ENCODE results near the gene WDR4.
"Not testable (repeated sequence)": the region's sequence is repeated elsewhere in the genome, so short reads cannot be mapped to it uniquely, and the experiment has no call there.

WDR4 gene

DNA sequence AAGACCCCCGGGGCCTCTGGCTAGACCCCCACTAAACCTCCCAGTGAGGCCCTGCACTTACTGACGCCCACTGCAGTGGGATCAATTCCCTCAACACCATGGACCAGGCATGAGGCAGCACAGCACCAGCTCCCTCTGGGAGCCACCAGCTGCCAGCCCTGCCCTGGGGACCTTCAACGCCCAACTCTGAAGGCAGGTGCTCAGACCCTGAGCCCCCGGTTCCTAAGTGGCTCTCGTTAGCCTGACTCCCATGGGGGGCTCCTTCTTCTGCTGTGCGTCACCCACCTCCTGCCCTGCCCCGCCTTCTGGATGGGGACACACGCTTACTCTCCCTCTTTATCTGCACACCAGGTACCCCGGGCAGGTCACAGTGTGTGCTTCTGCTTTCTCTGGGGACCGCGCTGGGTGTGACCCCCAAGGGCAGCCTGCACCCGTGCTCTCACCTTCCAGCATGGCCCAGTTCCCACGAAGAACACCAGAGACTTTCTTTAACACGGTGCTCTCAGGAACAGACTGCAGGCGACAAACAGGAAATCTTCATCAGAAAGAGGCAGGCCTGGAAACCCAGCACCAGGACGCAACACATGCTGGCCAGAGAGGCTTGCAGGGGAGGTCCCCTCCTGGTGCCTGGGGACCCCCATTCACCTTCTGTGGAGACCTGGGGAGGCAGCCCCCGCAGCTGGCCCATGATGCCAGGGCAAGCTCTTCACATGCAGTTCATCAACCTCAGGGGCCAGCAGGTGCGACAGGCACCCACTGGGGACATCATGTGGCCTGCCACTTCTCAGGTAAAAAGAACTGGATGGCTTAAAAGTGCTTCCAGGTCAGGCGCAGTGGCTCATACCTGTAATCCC, 27.3 kb downstream of the WDR4 start:
- DNase-seq = no peak

DNA sequence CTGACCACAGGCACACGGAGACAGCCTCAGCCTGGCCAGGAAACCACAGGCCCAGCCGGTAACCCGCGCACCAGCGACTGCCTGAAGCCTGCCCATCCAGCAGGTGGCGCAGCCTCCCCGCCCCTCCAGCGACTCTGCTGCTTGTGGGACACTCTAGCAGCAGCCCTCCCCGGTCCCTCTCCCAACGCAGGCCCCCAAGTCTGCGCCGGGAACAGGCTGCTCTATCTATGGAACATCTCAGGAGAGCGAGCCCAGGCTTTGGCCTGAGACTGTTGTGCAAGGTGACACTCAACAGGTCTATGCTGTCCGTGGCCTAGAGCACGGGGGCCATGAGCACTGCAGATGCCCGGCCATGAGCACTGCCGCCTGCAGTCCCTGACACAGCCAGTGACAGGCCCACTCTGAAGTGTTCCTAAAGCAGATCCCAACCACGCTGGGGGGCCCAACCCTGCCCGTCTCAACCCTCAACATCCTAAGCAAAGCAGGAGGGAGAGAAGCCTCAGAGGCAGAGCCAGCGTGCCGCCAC, 28.4 kb downstream of the WDR4 start:
- peak; percentile 49 for DNase-seq

DNA sequence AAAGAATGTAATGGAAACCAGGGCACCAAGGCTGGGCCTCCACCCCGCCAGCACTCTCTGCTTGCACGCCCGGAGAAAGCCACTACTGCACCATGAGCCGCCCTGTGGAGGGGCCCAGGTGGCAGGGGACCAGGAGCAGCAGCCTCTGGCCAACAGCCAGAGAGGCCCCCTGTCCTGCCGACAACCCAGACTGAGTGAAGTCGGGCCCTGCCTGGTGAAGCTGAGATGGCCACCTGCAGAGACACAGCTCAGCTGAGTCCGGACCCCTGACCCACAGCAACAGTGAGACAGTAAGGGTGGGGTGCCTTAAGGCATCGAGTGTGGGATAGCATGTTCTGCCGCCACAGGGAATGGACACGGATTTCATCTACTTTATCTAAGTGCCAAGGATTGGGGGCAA, 28.9 kb downstream of the WDR4 start:
- no peak for DNase-seq

- DNase-seq = no peak
Observed at GRCh38 chr21:42849759-42850412, 29.5 kb downstream of the WDR4 start.

- no peak for DNase-seq
Observed at GRCh38 chr21:42848932-42849758, 30.2 kb downstream of the WDR4 start.

GRCh38 chr21:42848144-42848931, 31.0 kb downstream of the WDR4 start:
- DNase-seq = not testable (repeated sequence)

GRCh38 chr21:42847726-42848125, 31.6 kb downstream of the WDR4 start:
- no peak for DNase-seq

- no peak for DNase-seq
Observed at GRCh38 chr21:42847051-42847707, 32.2 kb downstream of the WDR4 start.

- DNase-seq = no peak
Observed at GRCh38 chr21:42846221-42846620, 33.1 kb downstream of the WDR4 start.

GRCh38 chr21:42845296-42845965, 33.9 kb downstream of the WDR4 start:
- no peak for DNase-seq

- DNase-seq = no peak
Observed at GRCh38 chr21:42844411-42845113, 34.8 kb downstream of the WDR4 start.

DNA sequence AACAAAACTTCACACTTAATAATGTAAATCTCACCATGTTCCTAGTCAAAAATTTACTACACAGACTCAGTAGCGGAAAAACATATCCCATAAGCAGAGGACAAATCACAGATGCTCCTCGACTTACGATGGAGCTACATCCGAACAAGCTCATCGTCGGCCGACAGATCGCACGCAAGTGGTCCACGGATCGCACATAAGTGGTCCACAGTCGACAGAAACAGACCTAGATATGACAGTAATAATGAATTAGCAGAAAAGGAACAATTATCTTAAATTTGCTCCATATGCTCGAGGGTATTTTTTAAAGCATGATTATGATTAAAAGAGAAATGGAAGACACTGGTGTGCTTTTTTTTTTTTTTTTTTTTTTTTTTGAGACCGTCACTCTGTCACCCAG, 36.3 kb downstream of the WDR4 start:
- no peak for DNase-seq

DNA sequence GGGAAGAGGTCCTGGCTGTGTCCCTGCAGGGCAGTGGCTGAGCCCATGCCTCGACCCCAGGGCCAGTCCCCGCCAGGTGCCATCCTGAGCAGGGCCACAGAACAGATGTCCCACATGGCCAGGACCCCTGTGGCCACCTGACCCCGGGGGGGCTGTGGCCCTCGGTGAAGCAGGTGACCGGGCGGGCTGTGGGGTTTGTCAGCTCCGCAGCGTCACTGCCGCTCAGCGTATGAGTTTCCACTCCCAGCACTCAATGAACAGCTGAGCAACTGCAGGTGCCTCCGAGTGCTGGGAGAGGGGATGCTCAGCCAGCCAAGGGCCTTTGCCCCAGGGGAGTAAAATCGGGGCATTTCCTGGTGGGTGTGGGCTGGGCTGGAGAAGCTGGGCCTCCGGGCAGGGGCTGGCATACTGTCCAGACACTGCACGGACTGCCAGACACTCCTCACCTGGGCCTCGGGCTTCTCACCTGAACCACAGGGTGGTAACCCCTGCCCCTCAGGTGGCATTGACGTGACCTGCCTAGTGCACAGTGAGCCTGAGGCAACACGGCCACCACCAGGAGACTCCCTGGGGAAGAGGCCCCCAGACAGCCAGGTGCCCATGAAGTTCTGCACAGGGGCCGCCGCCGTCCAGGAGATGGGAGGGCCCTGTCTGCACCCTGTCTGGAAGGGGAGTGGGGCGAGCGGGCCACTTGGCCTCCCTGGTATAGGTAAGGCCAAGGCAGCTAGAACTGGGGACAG, 37.3 kb downstream of the WDR4 start:
- DNase-seq = not testable (repeated sequence)

DNA sequence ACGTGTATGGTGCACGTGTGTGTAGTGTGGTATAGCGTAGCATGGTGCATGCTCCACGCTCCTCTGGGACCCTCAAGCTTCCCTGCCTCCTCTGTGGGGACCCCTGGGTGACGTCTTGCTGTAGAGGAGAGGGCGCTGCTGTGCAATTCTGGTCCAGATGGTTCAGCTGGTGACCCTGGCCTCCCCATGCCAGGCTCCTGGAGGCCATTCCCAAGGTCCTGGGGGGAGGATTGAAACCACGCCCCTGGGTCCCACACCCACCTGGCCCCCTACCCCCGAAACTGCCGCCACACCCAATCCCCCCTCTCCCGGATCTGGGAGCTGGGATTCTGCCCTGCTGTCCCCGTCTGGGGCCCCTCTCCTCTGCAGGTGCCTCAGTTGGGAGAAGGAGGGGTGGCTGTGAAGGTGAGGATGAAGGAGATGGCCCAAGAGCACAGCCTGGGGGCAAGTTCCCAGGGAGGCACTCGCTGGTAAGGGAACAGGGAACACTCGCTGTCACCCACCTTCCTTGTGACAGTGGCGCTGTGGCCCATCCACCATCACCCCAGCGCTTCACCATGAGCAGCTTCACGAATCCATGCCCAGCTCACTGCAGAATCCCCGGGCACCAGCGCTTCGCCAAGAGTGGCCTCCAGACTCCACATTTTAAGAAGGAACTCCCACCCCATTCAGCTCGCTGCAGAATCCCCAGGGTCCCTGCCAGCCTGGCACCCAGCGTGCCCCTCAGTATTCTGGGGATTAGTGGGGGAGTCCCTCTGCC, 38.0 kb downstream of the WDR4 start:
- DNase-seq = no peak

- DNase-seq = no peak
Observed at GRCh38 chr21:42840411-42841155, 38.8 kb downstream of the WDR4 start.

GRCh38 chr21:42839271-42840231, 39.8 kb downstream of the WDR4 start:
- DNase-seq = no peak

GRCh38 chr21:42838212-42838690, 41.1 kb downstream of the WDR4 start:
- DNase-seq = not testable (repeated sequence)
